ENCODE results near the gene R3HDM2.
"Not testable (repeated sequence)": the region's sequence is repeated elsewhere in the genome, so short reads cannot be mapped to it uniquely, and the experiment has no call there.

Gene R3HDM2

DNA sequence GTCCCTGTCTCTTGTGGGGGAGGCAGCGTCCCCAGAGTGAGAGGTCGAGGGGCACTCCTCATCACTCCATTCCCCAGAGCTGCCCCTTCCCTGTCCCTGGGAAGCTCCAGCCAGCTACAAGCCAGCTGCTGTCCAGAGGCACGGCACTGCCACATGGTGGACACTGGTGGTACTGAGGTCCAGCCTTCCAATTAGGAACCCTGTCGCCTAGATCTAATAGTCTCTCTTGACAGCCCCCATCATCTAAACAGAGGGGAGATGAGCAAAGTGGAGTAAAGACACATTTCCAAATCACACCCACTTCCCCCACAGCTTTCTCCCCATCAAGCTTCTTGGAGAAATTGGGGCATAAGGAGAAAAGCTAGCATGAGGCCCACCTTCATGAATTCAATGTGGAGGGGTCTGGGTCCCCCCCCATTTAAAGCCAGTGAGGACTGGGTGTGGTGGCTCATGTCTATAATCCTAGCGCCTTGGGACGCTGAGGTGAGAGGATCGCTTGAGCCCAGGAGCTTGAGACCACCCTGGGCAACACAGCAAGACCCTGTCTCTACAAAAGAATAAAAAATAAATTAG lies 22.2 kb upstream of the R3HDM2 start:
- DNase-seq (ENCODE audit: low spot score), result peak; percentile 64

DNA sequence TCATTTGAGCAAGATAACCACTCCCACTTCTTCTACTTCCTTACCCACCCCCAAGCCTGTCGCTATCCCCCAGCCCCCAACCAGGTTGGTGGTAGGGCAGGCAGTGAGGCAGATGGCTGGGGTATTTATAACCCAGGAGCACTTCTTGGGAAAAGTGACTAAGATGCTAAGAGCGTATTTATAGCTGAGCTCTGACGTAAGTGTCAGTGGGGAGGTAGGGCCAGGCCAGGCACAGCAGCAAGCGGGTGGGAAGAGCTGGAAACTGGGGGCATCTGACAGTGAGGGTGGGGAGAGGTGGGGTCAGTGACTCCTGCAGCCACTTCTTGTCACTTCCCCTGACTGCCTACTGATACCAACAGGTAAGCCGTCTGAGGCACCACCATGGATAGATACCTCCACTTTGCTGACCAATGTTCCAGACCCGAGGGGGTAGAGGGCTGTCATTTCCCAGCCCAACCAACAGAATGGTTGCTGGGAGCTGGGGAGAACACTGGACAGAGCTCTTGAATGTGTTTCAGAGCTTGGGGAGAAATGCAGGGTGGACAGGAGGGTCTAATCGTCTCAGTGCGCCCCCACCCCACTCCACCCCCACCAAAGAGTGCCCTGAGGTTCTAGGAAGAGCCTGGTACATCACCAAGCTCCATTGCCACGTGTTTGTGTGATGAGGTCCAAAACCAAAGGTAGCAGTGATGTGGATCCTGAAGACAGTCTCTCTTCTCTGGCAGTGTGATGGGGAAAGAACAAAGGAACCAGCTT lies 21.5 kb upstream of the R3HDM2 start:
- no peak for DNase-seq (ENCODE audit: low spot score)

DNA sequence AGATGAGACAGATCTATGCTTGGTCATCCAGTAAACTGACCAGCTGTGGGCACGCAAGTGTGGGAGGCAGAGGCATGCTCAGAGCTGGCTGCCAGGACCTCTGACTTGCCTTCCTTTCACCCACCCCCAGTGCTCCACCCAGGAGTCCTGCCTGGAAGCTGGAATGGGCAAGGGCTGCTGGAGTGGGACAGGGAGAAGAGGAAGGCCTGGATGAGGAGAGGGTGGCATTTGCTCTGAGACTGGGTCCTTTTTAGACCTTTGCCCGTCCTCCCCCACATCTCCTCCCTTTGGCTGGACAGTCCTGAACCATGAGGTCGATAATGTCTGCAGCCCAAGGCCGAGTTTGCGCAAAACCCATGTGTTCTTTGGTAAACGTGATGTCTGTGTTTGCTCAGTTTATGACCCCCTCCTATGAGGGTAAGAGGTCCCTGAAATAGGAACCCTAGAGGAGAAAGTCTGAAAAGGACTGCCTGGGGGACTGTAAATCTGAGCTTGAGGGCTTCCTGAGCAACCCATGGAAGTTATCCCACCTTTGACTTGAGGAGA lies 20.5 kb upstream of the R3HDM2 start:
- no peak for DNase-seq (ENCODE audit: low spot score)

DNA sequence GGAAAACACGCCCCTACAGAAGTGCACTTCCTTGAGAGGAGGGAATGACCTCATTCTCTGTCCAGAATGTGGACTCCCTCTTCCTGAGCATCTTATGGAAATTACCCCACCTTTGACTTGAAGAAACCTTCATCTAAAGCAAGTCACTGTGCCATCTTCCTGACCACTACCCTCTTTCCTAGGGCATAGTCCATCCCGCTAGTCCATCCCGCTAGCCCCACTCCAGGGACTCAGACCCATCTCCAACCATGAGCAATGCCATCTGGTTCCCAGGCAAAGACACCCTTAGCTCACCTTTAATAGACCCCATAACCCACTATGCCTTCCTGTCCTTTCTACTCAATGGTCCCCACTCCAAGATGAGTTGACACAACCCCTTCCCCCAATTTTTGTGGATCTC lies 19.2 kb upstream of the R3HDM2 start:
- no peak for DNase-seq (ENCODE audit: low spot score)

DNA sequence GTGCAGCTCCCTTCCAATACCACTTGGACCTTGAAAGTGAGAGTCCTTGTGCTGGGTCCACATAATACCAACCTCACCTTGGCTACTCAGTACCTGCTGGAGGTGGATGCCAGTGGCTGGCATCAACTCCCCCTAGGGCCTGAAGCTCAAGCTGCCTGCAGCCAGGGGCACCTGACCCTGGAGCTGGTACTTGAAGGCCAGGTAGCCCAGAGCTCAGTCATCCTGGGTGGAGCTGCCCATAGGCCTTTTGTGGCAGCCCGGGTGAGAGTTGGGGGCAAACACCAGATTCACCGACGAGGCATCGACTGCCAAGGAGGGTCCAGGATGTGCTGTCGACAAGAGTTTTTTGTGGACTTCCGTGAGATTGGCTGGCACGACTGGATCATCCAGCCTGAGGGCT lies 18.5 kb upstream of the R3HDM2 start:
- DNase-seq (ENCODE audit: low spot score), result no peak

DNA sequence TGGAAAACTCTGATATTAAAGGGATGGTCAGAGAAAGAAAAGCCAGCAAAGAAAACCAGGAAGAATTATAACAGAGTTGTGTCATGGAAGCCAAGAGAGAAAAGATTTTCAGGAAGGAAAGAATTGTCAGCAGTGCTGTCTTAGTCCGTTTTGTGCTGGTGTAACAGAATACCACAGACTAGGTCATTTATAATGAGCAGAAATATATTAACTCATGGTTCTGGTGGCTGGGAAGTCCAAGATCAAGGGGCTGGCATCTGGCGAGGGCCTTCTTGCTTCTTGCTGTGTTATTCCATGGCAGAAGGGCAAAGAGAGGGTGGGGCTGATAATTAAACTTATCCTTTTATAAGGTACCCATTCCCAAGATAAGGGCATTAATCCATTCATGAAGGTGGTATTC lies 17.8 kb upstream of the R3HDM2 start:
- no peak for DNase-seq (ENCODE audit: low spot score)

DNA sequence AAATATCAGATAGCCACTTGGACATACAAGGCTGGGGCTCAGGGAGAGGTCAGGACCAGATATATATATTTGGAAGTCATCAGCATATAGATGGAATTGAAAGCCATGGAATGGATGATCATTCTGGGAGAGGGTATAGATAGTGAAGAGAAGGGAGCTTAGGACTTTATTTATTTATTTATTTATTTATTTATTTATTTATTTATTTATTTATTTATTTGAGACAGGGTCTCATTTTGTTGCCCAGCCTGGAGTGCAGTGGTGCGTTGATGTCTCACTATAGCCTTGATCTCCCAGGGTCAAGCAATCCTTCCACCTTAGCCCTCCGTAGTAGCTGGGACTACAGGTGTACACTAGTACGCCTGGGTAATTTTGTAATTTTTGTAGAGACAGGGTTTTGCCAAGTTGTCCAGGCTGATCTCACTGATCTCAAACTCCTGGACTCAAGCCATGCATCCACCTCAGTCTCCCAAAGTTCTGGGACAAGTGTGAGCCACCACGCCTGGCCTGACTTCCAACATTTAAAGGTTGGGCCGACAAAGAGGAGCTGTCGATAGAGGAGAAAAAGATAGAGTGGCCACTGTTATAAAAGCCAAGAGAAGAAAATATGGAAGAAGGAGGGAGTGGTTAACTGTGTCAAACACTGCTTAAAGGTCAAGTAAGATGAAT lies 15.6 kb upstream of the R3HDM2 start:
- no peak for DNase-seq (ENCODE audit: low spot score)

DNA sequence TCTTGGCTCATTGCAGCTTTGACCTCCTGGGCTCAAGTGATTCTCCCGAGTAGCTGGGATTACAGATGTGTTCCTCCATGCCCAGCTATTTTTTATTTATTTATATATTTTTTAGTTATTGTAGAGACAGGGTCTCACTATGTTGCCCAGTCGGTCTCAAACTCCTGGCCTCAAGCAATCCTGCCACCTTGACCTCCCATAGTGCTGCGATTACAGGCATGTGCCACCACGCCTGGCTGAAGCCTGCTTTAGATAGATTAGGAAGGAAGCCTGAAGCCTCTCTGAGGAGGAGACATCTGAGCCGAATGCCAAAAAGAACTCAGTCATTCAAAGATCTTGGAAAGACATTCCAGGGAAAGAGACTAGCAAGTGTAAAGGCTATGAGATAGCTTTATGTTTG lies 13.9 kb upstream of the R3HDM2 start:
- no peak for DNase-seq (ENCODE audit: low spot score)

DNA sequence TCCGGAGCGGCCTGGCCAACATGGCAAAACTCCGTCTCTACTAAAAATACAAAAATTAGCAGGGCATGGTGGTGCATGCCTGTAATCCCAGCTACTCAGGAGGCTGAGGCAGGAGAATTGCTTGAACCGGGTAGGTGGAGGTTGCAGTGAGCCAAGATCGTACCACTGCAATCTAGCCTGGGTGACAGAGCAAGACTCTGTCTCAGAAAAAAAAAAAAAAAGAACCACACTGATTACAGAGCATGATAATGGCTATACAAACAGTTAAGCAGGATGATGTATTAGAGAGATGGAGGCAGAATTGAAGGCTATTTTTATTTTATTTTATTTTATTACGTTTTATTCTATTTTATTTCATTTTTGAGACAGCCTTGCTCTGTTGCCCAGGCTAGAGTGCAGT lies 13.5 kb upstream of the R3HDM2 start:
- not testable (repeated sequence) for DNase-seq (ENCODE audit: low spot score)

DNA sequence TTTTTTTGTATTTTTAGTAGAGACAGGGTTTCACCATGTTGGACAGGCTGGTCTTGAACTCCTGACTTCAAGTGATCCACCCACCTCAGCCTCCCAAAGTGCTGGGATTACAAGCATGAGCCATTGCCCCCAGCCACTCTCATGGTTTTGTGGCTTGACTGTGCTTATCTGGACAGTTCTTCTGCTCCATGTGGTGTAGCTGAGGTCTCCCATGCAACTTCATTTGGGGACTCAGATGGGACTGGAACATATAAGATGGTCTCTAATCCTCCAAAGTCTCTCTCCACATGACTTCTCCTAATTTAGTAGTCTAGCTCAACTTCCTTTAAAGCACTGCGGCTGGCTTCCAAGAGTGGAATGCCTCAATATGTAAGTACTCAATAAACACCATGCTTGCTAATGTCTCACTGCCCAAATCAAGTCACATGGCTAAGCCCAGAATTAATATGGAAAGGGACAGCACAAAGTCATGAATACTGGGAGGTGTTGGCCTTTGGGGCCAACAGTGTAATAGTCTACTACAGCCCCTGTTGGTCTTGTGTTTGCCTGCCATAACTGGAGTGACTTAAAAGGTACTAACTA lies 11.1 kb upstream of the R3HDM2 start:
- no peak for DNase-seq (ENCODE audit: low spot score)

DNA sequence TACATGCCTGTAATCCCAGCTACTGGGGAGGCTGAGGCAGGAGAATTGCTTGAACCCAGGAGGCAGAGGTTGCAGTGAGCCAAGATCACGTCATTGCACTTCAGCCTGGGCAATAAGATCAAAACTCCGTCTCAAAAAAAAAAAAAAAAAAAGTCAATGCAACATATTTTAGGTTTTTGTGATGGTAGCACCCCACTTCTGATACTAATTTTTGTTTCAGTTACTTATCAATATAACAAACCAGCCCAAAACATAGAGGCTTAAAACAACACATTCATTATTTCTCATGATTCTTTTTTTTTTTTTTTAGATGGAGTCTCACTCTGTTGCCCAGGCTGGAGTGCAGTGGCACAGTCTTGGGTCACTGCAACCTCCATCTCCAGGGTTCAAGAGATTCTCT lies 10.6 kb upstream of the R3HDM2 start:
- DNase-seq (ENCODE audit: low spot score), result not testable (repeated sequence)

DNA sequence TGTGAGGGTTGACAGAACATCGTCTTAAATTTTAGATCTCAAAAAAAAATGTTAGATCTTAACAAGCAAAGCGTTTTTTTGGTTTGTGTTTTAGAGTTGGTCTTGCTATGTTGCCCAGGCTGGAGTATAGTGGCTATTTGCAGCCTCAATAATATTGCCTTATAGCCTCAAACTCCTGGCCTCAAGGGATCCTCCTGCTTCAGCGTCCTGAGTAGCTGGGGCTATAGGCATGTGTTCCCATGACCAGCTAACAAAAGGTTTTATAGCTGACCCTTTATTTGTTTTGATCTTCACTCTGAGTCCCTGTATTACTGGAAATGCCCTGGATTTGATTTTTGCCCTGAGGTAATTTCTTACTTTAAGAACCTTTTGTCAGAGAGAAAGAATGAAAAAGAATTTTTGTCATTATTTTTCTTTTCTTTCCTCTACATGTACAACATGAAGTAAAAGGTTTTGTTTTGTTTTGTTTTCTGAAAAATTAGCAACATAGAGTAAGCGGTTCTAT lies 9.0 kb upstream of the R3HDM2 start:
- DNase-seq (ENCODE audit: low spot score), result no peak

DNA sequence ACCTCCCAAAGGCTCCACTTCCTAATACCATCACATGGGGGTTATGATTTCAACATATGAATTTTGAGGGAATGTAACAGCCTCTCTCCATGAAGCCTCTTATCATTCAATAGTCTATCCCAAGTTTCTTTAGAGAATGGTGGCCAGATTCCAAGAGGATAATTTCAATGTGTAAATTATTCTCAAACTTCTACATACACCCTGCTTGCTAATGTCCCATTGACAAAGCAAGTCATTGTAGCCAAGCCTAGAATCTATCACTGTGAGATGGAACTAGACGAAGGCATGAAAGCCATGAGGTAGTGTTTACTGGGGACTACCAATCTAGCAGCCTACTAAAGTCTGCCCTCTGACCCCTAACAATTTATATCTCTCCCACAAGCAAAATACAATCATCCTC lies 7.6 kb upstream of the R3HDM2 start:
- DNase-seq (ENCODE audit: low spot score), result no peak

DNA sequence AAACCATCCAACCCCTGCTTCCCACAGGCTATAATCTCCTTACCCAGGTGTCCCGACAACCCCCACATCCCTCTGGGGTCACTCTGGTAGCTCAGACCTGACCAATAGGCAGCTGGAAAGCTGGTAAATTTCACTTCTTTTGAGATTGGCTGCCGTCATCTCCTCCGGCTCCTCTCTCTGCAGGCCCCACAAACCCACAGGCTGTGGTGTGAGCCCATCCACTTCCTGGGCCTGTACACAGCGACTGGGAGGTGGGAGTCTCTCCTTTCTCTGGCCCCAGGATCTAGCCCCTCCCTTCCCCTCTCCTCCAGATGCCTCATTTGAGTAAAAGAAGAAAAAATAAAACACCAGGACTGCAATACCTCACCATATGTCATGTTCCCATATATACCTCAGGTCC lies 4.5 kb upstream of the R3HDM2 start:
- no peak for DNase-seq (ENCODE audit: low spot score)

DNA sequence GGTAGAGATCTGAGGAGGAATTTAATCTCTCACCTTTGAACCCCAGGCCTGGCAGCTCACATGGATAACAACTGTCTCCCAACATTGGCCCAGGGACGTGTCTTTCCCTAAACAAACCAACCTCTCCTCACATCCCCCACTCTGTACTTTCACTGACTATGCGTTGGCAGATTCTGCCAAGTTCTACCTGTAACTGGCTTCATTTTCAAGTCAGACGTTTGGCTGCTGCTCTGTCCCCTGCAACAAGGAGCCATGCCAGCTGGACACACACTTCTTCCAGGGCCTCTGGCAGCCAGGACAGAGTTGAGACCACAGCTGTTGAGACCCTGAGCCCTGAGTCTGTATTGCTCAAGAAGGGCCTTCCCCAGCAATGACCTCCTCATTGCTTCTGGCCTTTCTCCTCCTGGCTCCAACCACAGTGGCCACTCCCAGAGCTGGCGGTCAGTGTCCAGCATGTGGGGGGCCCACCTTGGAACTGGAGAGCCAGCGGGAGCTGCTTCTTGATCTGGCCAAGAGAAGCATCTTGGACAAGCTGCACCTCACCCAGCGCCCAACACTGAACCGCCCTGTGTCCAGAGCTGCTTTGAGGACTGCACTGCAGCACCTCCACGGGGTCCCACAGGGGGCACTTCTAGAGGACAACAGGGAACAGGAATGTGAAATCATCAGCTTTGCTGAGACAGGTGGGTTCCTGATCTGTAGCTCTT lies 3.8 kb upstream of the R3HDM2 start, which contains the start of gene INHBC:
Gene INHBC, plus strand, starts transcription at position 268 of the 707 bp plus-strand sequence. Its CDS starts 103 bp downstream, at position 371.
- DNase-seq (ENCODE audit: low spot score), result no peak

DNA sequence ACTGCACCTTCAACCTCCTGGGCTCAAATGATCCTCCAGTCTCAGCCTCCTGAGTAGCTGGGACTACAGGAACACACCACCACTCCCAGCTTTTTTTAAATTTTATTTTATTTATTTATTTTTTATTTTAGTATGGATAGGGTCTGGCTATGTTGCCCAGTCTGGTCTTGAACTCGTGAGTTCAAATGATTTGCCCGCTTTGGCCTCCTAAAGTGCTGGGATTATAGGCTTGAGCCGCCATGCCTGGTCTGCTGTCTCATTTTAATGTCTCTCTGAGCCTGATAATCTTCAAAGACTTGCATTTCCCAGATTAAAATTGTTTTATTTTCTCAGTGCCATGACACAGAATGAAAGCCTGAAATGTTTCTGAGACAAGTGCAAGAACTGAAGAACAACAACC lies 2.5 kb upstream of the R3HDM2 start:
- no peak for DNase-seq (ENCODE audit: low spot score)

DNA sequence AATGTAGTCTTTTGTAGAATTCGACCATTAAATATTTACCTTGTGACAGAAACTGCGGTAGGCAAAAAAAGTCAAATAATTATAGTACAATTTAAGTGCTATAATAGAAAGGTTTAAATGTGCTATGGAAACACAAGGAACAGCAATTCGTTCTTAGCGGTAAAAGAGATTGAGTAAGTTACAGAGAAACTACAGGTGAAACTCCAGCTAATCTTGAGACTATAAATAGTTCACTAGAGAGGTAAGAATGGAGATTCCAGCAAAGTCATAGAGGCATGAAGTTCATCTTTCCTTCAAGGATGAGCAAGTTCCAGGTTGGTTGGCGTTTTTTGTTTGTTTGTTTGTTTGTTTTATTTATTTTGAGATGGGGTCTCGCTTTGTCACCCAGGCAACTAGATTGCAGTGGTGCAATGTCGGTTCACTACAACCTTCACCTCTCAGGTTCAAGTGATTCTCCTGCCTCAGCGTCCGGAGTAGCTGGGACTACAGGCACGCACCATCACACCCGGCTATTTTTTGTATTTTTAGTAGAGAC lies 878 bp upstream of the R3HDM2 start:
- no peak for DNase-seq (ENCODE audit: low spot score)

DNA sequence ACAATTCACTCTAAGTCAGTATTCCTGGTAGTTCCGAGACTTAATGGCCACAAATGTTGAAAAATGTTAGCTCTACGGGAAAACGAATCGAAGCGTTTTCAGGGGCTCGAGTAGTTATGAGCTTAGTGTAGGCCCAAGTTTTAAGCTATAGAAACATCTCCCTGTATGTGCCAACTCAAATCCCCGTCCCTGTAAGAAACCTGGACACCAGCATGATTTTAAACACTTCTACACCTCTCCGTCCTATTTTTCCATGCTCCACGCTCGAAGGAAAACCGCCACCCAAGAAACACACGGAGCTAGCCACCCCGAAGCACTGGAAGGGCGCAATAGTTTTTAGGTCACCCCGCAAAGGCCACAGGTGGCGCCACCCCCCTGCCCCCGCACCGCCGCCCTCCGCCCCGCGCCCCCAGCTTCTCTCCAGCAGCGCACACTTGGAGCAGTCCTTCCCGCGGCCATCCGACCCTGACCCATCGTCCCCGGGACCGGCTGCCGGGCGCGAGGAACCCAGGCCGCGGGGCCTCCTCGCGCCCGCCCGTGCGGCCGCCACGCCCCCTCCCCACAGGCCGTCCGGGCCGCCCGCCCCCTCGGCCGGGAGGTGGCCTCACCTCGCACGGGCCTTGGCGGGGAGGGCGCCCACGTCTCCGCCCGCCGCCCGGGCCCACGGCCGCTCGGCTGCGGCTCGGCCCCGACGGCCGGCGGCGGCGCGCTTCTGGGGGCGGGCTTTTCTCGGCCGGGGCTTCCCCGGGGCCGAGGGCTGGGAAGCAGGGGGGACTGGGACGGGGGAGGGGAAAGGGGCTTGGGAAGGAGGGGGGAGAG lies 522 bp downstream of the R3HDM2 start:
- DNase-seq (ENCODE audit: low spot score), result peak; percentile 30

DNA sequence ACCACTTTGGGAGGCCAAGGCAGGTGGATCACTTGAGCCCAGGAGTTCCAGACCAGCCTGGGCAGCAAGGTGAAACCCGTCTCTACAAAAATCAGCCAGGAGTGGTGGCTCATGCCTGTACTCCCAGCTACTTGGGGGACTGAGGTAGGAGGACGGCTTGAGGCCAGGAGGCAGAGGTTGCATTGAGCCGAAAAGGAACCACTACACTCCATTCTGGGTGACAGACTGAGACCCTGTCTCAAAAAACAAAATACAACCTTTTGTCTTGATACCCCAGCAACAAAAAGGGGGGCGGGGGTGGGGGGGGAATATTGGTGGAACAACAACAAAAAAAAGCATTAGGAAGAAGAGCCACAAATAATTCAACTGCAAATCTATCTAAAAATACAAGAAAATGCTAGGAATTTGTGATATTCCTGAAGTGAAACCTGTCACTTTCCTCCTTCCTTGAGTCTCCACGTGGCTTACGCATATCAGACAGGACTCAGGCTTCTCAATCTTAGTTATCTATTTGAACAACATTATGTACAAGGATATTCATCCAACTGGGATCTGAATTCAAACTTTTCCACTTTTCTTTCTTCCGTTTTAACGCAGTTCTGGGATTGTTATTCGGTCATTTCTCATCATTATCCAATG lies 1.3 kb downstream of the R3HDM2 start:
- DNase-seq (ENCODE audit: low spot score), result no peak

DNA sequence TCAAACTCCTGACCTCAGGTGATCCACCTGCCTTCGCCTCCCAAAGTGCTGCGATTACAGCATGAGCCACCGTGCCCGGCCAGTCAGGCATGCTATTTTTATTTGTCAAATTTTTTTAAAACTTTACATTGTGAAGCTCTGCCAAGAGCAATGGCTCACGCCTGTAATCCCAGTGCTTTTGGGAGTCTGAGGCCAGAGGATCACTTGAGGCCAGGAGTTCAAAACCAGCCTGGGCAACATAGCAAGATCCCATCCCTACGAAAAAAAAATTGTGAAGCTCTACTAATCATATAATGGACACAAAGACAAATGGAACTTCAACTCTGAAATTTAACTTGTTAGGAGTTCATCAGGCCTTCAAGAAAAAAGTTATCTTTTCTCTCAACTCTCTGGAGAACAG lies 1.9 kb downstream of the R3HDM2 start:
- DNase-seq (ENCODE audit: low spot score), result no peak

Measured in pons (tissue), 1 donor.